GM12878 (cell line): Measurements from ENCODE around the gene EHBP1. TPM values are rescaled to one million over a fixed set of nuclear protein-coding genes. Genes with fewer than 3 reads are reported as not detected.

Experiments used
- ATAC-seq: fragments of 200-7000 bp; cut with Tn5 transposase; 3 replicates; pipeline ENCODE4 v1.9.1; 2020; ENCODE audit warnings: mild to moderate bottlenecking, moderate library complexity
- BruUV-seq: library from RNA; stranded (reverse); fragments of 400-500 nt; replicated peaks from 2 replicates; lab custom pipeline; 2021; lab: Mats Ljungman, UMichigan
- CTCF ChIA-PET: fragments of 300-600 bp; sonication (Branson Sonifier 250); formaldehyde crosslinking; extraction: SDS; loops from one replicate; lab custom pipeline; 2021; ENCODE audit warnings: inconsistent platforms; lab: Yijun Ruan, JAX
- POLR2A ChIA-PET: fragments of 350-600 bp; formaldehyde crosslinking; extraction: SDS; loops from one replicate; lab custom pipeline; 2021; ENCODE audit warnings: inconsistent platforms; lab: Charles Lee
- RAD21 ChIA-PET: fragments of 300-600 bp; sonication (Branson Sonifier 250); formaldehyde crosslinking; loops from one replicate; lab custom pipeline; 2023; ENCODE audit warnings: antibody characterized with exemption; ENCODE audit not compliant: unreplicated experiment; lab: Charles Lee
- SMC1A ChIA-PET: fragments of 300-600 bp; sonication (Branson Sonifier 250); formaldehyde crosslinking; loops from one replicate; lab custom pipeline; 2023; ENCODE audit not compliant: unreplicated experiment, uncharacterized antibody; lab: Charles Lee
- DNase-seq: peaks from one replicate; pipeline ENCODE4 v3.0.0-alpha.2; 2011; ENCODE audit warnings: low read depth, low spot score
- FAIRE-seq: peaks from 3 replicates; lab custom pipeline; 2011; peaks lifted over from hg19 to GRCh38; lab: Jason Lieb, UNC
- H2AFZ ChIP-seq: 2 replicates; pipeline ENCODE4 v1.6.0; 2011; ENCODE audit warnings: low read depth, low read length, control low read depth; ENCODE audit not compliant: control insufficient read depth
- H3K27ac ChIP-seq: 2 replicates; pipeline ENCODE4 v1.5.1; 2011; ENCODE audit warnings: control low read depth; ENCODE audit not compliant: control insufficient read depth, insufficient read depth
- H3K27me3 ChIP-seq, 2 experiments: replicated peaks in 1 of 2; 2 replicates each; pipeline versions ENCODE4 v1.6.0 to v1.6.1; 2011; ENCODE audit warnings: low read length in 1 of 2; ENCODE audit not compliant: control insufficient read depth in 2 of 2, insufficient read depth in 2 of 2
- H3K36me3 ChIP-seq, 2 experiments: 2 replicates each; pipeline ENCODE4 v1.5.1; 2011; ENCODE audit warnings: low read length in 1 of 2; ENCODE audit not compliant: control insufficient read depth in 2 of 2, insufficient read depth in 2 of 2
- H3K4me1 ChIP-seq: 2 replicates; pipeline ENCODE4 v1.6.1; 2011; ENCODE audit warnings: mild to moderate bottlenecking, low read length, moderate library complexity, mixed read lengths; ENCODE audit not compliant: control insufficient read depth, insufficient read depth
- H3K4me2 ChIP-seq: 2 replicates; pipeline ENCODE4 v1.6.0; 2011; ENCODE audit warnings: control low read depth; ENCODE audit not compliant: control insufficient read depth, insufficient read depth
- H3K4me3 ChIP-seq: fragments of 200-600 bp; sonication (generic); 2 replicates; pipeline ENCODE4 v1.5.1; 2016
- H3K79me2 ChIP-seq: 2 replicates; pipeline ENCODE4 v1.6.0; 2011; ENCODE audit warnings: low read length; ENCODE audit not compliant: control insufficient read depth, insufficient read depth
- H3K9ac ChIP-seq: 2 replicates; pipeline ENCODE4 v1.8.0; 2011; ENCODE audit warnings: low read length, control low read depth, mixed read lengths; ENCODE audit not compliant: control insufficient read depth, insufficient read depth
- H3K9me3 ChIP-seq: replicated peaks from 3 replicates; pipeline ENCODE4 v1.5.1; 2011; ENCODE audit warnings: mild to moderate bottlenecking, low read length; ENCODE audit not compliant: control insufficient read depth, insufficient read depth
- H4K20me1 ChIP-seq: 2 replicates; pipeline ENCODE4 v1.6.0; 2011; ENCODE audit not compliant: control insufficient read depth, insufficient read depth
- BCL11A ChIP-seq: IDR thresholded peaks from 2 replicates; pipeline ENCODE4 v1.6.1; 2011; ENCODE audit warnings: low read depth, low read length
- BHLHE40 ChIP-seq, 2 experiments: fragments of 450-650 bp in 1 of 2; IDR thresholded peaks; 2 replicates each; pipeline ENCODE4 v1.6.1; 2011 to 2017; ENCODE audit warnings: low read depth in 2 of 2, borderline replicate concordance in 1 of 2, improper control_type of control experiment in 1 of 2, low read length in 1 of 2, mild to moderate bottlenecking in 1 of 2
- DPF2 ChIP-seq: fragments of 450-650 bp; IDR thresholded peaks from 2 replicates; pipeline ENCODE4 v1.6.1; 2017; ENCODE audit warnings: mild to moderate bottlenecking
- KLF5 ChIP-seq: fragments of 450-650 bp; IDR thresholded peaks from 2 replicates; pipeline ENCODE4 v1.6.1; 2014; ENCODE audit warnings: mild to moderate bottlenecking; ENCODE audit not compliant: partially characterized antibody
- MYC ChIP-seq: IDR thresholded peaks from 2 replicates; pipeline ENCODE4 v1.6.1; 2011; ENCODE audit warnings: mild to moderate bottlenecking, low read length, moderate library complexity, inconsistent platforms; ENCODE audit not compliant: insufficient read depth, insufficient replicate concordance, insufficient read length, severe bottlenecking
- POLR2A ChIP-seq: IDR thresholded peaks from 2 replicates; pipeline ENCODE4 v1.6.1; 2011; ENCODE audit warnings: low read depth, mild to moderate bottlenecking, low read length
- POLR2AphosphoS5 ChIP-seq: IDR thresholded peaks from 2 replicates; pipeline ENCODE4 v1.6.1; 2011; ENCODE audit warnings: mild to moderate bottlenecking, low read length, inconsistent platforms
- POU2F2 ChIP-seq: IDR thresholded peaks from 3 replicates; pipeline ENCODE4 v1.6.1; 2011; ENCODE audit warnings: low read depth, mild to moderate bottlenecking, low read length, borderline replicate concordance
- SIN3A ChIP-seq: IDR thresholded peaks from 2 replicates; pipeline ENCODE4 v1.6.1; 2012; ENCODE audit warnings: low read depth, low read length, improper control_type of control experiment
- WGBS: methylation state at CpG from one replicate; pipeline ENCODE4 v1.1.6; 2016; ENCODE audit warnings: low lambda C conversion rate; ENCODE audit not compliant: insufficient replicate concordance, insufficient coverage; ENCODE audit errors: missing lambda C conversion rate; 5-methylcytosine and 5-hydroxymethylcytosine counted together
- in situ Hi-C: fragments of 300-500 bp; cut with MboI; formaldehyde crosslinking; loops from 9 replicates; pipeline ENCODE4 v1.14.3; 2018; ENCODE audit warnings: mixed read lengths
- intact Hi-C: fragments of 100-400 bp; cut with micrococcal nuclease; formaldehyde crosslinking; loops from one replicate; pipeline ENCODE4 v1.14.2; 2022; ENCODE audit not compliant: unreplicated experiment
- polyA plus RNA-seq, 11 experiments: library from polyadenylated mRNA; depleted of rRNA in 4 of 11; unstranded in 6 of 11; stranded (reverse) in 5 of 11; fragments of >200 nt; fragmentation: Nextera tagmentation in 4 of 11; fragmentation: Illumina TruSeq in 1 of 11; extraction: Ambion mirVana in 4 of 11; extraction: Trizol in 1 of 11; gene quantifications; 1 replicate in 1 of 11; 2 replicates in 10 of 11; pipeline versions ENCODE4 v1.2.1 to v1.2.3, GENCODE V29; 2011 to 2016; ENCODE audit warnings: inconsistent platforms in 2 of 11, missing spikeins in 2 of 11, low read depth in 1 of 11
- total RNA-seq, 4 experiments: library from RNA; depleted of rRNA in 3 of 4; stranded (reverse); fragments of >200 nt in 3 of 4; fragmentation: Illumina TruSeq in 1 of 4; extraction: Trizol in 1 of 4; gene quantifications; 2 replicates each; pipeline versions ENCODE4 v1.2.1 to v1.2.3, GENCODE V29; 2013 to 2021
- TF ChIP-seq, protein P1 (sequence below): IDR thresholded peaks from 2 replicates; pipeline ENCODE4 v1.6.1; 2011; ENCODE audit warnings: mild to moderate bottlenecking, low read depth, low read length, moderate library complexity; ENCODE audit not compliant: insufficient replicate concordance
- TF ChIP-seq, protein P2 (sequence below): fragments of 450-650 bp; IDR thresholded peaks from 2 replicates; pipeline ENCODE4 v1.6.1; 2016; ENCODE audit warnings: mild to moderate bottlenecking, moderate library complexity, borderline replicate concordance
- TF ChIP-seq, protein P3 (sequence below): fragments of 450-650 bp; IDR thresholded peaks from 2 replicates; pipeline ENCODE4 v1.6.1; 2016; ENCODE audit warnings: mild to moderate bottlenecking
- TF ChIP-seq, protein P4 (sequence below): IDR thresholded peaks from 2 replicates; pipeline ENCODE4 v1.6.1; 2011; ENCODE audit warnings: low read depth, mild to moderate bottlenecking, low read length, moderate library complexity, borderline replicate concordance; ENCODE audit errors: extremely low read depth
- TF ChIP-seq, protein P5 (sequence below): fragments of 450-650 bp; IDR thresholded peaks from 2 replicates; pipeline ENCODE4 v1.6.1; 2017; ENCODE audit warnings: low read depth, mild to moderate bottlenecking, moderate library complexity

EHBP1 gene
- total and polyA plus RNA-seq, 10 of the 15 experiments (the other 5 are each of a cell fraction or from before 2014, with no cell fraction given): 5.7 to 26.1 (median 13.6) TPM

DNA sequence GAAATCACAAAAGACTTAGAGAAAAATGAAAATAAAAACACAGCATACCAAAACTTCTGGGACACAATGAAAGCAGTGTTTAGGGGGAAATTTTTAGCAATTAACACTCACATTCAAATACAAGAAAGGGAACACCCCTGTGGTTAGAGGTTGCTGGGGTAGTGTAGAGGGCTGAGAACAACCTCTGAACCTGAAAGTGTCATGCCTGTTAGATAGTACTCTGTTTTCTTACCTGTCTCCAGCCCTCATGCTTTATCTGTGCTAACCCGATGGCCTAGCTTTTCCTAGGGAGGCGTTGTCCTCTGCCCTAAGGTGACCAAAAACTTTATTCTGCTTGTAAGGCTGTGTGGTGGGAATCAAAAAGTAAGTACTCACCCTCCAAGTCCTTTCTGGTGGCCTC lies 222.5 kb downstream of the EHBP1 start:
- Histone ChIP-seq H3K4me3 (no peak overlapping the region), H3K79me2 (no peaks in the 10 kb centered on the region), H2AFZ (no peak overlapping the region), H3K9me3 (peaks cover 8% of the 10 kb centered on the region; the same call in 1 of the 3 replicates), H3K36me3 (no peaks in the 10 kb centered on the region; a peak in 1 of 4 replicates), H3K27ac (no peak overlapping the region), H3K4me1 (no peaks in the 10 kb centered on the region), H3K27me3 (no peaks in the 10 kb centered on the region), H4K20me1 (no peaks in the 10 kb centered on the region), H3K4me2 (no peak overlapping the region), H3K9ac (no peak overlapping the region)
- ChIA-PET POLR2A (no interaction called here), CTCF (no interaction called here), SMC1A (interaction anchor here (0.9 kb wide), 2 partner anchors 42 to 64 kb away, joined by 3 to 5 read pairs; no protein-coding TSS in a partner anchor), RAD21 (interaction anchor here (0.8 kb wide), 1 partner anchor 195 kb away, joined by 3 read pairs; no protein-coding TSS in a partner anchor)
- DNase-seq: peak; percentile 13
- intact Hi-C loops (no loop called here), in situ Hi-C loops (no loop called here)
- FAIRE-seq: peak; percentile 31
- WGBS: 98% methylated on average over 2 of the region's 2 CpGs
- ATAC-seq: peak; percentile 95
- BruUV-seq: no TSS peak
- TF ChIP-seq SIN3A (no peak), KLF5 (no peak), MYC (no peak), POLR2AphosphoS5 (no peak), BCL11A (peak; percentile 56; the same call in 1 of the 2 replicates), POLR2A (no peak), DPF2 (peak; percentile 48; the same call in 1 of the 2 replicates), BHLHE40 (IDR thresholded peaks at IDR 0.05; ENCODE audit: borderline replicate concordance in 1 of 2, low read depth in 2 of 2, low read length in 1 of 2) (peak in 1 of 2 experiments; percentile 53; a peak in 1 of 4 replicates), POU2F2 (0 out of 3 replicates have a peak, but pooled peaks have one; percentile 29)
- TF ChIP-seq, protein P1, sequence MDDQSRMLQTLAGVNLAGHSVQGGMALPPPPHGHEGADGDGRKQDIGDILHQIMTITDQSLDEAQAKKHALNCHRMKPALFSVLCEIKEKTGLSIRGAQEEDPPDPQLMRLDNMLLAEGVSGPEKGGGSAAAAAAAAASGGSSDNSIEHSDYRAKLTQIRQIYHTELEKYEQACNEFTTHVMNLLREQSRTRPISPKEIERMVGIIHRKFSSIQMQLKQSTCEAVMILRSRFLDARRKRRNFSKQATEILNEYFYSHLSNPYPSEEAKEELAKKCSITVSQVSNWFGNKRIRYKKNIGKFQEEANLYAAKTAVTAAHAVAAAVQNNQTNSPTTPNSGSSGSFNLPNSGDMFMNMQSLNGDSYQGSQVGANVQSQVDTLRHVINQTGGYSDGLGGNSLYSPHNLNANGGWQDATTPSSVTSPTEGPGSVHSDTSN: no peak
- TF ChIP-seq, protein P2, sequence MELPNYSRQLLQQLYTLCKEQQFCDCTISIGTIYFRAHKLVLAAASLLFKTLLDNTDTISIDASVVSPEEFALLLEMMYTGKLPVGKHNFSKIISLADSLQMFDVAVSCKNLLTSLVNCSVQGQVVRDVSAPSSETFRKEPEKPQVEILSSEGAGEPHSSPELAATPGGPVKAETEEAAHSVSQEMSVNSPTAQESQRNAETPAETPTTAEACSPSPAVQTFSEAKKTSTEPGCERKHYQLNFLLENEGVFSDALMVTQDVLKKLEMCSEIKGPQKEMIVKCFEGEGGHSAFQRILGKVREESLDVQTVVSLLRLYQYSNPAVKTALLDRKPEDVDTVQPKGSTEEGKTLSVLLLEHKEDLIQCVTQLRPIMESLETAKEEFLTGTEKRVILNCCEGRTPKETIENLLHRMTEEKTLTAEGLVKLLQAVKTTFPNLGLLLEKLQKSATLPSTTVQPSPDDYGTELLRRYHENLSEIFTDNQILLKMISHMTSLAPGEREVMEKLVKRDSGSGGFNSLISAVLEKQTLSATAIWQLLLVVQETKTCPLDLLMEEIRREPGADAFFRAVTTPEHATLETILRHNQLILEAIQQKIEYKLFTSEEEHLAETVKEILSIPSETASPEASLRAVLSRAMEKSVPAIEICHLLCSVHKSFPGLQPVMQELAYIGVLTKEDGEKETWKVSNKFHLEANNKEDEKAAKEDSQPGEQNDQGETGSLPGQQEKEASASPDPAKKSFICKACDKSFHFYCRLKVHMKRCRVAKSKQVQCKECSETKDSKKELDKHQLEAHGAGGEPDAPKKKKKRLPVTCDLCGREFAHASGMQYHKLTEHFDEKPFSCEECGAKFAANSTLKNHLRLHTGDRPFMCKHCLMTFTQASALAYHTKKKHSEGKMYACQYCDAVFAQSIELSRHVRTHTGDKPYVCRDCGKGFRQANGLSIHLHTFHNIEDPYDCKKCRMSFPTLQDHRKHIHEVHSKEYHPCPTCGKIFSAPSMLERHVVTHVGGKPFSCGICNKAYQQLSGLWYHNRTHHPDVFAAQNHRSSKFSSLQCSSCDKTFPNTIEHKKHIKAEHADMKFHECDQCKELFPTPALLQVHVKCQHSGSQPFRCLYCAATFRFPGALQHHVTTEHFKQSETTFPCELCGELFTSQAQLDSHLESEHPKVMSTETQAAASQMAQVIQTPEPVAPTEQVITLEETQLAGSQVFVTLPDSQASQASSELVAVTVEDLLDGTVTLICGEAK: peak; percentile 19; the same call in 1 of the 2 replicates
- TF ChIP-seq, protein P3, sequence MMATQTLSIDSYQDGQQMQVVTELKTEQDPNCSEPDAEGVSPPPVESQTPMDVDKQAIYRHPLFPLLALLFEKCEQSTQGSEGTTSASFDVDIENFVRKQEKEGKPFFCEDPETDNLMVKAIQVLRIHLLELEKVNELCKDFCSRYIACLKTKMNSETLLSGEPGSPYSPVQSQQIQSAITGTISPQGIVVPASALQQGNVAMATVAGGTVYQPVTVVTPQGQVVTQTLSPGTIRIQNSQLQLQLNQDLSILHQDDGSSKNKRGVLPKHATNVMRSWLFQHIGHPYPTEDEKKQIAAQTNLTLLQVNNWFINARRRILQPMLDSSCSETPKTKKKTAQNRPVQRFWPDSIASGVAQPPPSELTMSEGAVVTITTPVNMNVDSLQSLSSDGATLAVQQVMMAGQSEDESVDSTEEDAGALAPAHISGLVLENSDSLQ: no peak
- TF ChIP-seq, protein P4, sequence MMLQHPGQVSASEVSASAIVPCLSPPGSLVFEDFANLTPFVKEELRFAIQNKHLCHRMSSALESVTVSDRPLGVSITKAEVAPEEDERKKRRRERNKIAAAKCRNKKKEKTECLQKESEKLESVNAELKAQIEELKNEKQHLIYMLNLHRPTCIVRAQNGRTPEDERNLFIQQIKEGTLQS: no peak
- TF ChIP-seq, protein P5, sequence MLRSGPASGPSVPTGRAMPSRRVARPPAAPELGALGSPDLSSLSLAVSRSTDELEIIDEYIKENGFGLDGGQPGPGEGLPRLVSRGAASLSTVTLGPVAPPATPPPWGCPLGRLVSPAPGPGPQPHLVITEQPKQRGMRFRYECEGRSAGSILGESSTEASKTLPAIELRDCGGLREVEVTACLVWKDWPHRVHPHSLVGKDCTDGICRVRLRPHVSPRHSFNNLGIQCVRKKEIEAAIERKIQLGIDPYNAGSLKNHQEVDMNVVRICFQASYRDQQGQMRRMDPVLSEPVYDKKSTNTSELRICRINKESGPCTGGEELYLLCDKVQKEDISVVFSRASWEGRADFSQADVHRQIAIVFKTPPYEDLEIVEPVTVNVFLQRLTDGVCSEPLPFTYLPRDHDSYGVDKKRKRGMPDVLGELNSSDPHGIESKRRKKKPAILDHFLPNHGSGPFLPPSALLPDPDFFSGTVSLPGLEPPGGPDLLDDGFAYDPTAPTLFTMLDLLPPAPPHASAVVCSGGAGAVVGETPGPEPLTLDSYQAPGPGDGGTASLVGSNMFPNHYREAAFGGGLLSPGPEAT: peak; percentile 81; the same call in 1 of the 2 replicates
